RWPE1 (cell line): ENCODE results near the gene TRIM71.

Experiments used
- CTCF ChIA-PET: fragments of 350-600 bp; sonication (Branson Sonifier 250); formaldehyde crosslinking; extraction: SDS; loops from one replicate; lab custom pipeline; 2021; lab: Yijun Ruan, JAX
- POLR2A ChIA-PET: fragments of 400-600 bp; formaldehyde crosslinking; extraction: SDS; loops from one replicate; lab custom pipeline; 2020; ENCODE audit warnings: antibody characterized with exemption; ENCODE audit not compliant: low non-redundant PET; lab: Yijun Ruan, JAX
- DNase-seq: peaks from one replicate; pipeline ENCODE4 v3.0.0; 2012; ENCODE audit warnings: low spot score
- H3K27ac ChIP-seq: fragments of 450-650 bp; 2 replicates; pipeline ENCODE4 v1.5.1; 2017
- CTCF ChIP-seq: fragments of 450-650 bp; conservative IDR thresholded peaks from 2 replicates; pipeline ENCODE4 v1.5.1; 2017; ENCODE audit warnings: low read depth, mild to moderate bottlenecking

The TRIM71 gene

GRCh38 chr3:32890420-32891276, 72.9 kb downstream of the TRIM71 start:
- no peak for TF ChIP-seq CTCF
- no peak for DNase-seq
- H3K27ac ChIP-seq = no peak overlapping the region
- ChIA-PET POLR2A (no interaction called here), CTCF (no interaction called here)

- no peak overlapping the region for H3K27ac ChIP-seq
- CTCF ChIA-PET = interaction anchor here (0.6 kb wide), 1 partner anchor 806 kb away, joined by 4 read pairs; no protein-coding TSS in a partner anchor
- TF ChIP-seq CTCF = no peak
- POLR2A ChIA-PET = no interaction called here
- no peak for DNase-seq
Measured at GRCh38 chr3:32891365-32891764, 73.6 kb downstream of the TRIM71 start.

- CTCF ChIA-PET = no interaction called here
- TF ChIP-seq CTCF = no peak
- no peak overlapping the region for H3K27ac ChIP-seq
- no peak for DNase-seq
- POLR2A ChIA-PET = no interaction called here
Measured at GRCh38 chr3:32892625-32893598, 75.1 kb downstream of the TRIM71 start.

- no peak overlapping the region for H3K27ac ChIP-seq
- no peak for TF ChIP-seq CTCF
- ChIA-PET POLR2A (no interaction called here), CTCF (no interaction called here)
- DNase-seq = no peak
Measured at GRCh38 chr3:32894977-32895376, 77.2 kb downstream of the TRIM71 start.

GRCh38 chr3:32895701-32896100, 77.9 kb downstream of the TRIM71 start:
- H3K27ac ChIP-seq = no peak overlapping the region
- no peak for DNase-seq
- CTCF ChIA-PET = no interaction called here
- POLR2A ChIA-PET = no interaction called here
- no peak for TF ChIP-seq CTCF

GRCh38 chr3:32896143-32896542, 78.3 kb downstream of the TRIM71 start:
- TF ChIP-seq CTCF = no peak
- no peak overlapping the region for H3K27ac ChIP-seq
- CTCF ChIA-PET = no interaction called here
- POLR2A ChIA-PET = no interaction called here
- no peak for DNase-seq
